Fibroblast of skin of abdomen (primary cell): ENCODE results near the gene SF3B3.
"Not testable (repeated sequence)": the region's sequence is repeated elsewhere in the genome, so short reads cannot be mapped to it uniquely, and the experiment has no call there.

Experiments used
- DNase-seq: peaks from one replicate; pipeline ENCODE4 v3.0.0-alpha.2; 2013

The SF3B3 gene

GRCh38 chr16:70512456-70512855 lies 11.2 kb upstream of the SF3B3 start:
- no peak for DNase-seq

DNA sequence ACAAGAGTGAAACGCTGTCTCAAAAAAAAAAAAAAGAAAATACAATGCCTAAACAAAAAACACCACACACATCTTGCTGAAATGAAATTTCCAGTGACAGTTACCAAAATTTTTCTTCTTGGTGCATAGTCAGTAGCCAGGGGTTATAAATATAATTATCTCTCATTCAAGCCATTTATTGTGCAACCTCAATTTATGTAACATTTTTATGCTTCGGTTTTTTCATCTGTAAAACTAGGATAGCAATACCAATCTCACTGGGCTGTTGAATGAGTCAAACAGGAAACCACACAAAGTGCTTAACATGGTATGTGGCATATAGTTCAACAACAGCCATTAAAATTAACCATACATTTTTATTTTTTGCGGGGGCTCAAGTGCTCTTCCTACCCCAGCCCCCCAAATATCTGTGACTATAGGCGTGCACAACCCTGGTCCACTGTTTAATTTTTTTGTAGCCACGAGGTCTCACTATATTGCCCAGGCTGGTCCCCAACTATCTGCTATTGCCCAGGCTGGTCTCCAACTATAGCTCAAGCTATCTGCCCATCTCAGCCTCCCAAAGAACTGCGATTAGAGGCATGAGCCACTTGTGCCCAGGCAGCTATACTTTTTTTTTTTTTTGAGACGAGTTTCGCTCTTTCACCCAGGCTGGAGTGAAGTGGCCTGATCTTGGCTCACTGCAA lies 2.9 kb upstream of the SF3B3 start:
- peak; percentile 67 for DNase-seq

DNA sequence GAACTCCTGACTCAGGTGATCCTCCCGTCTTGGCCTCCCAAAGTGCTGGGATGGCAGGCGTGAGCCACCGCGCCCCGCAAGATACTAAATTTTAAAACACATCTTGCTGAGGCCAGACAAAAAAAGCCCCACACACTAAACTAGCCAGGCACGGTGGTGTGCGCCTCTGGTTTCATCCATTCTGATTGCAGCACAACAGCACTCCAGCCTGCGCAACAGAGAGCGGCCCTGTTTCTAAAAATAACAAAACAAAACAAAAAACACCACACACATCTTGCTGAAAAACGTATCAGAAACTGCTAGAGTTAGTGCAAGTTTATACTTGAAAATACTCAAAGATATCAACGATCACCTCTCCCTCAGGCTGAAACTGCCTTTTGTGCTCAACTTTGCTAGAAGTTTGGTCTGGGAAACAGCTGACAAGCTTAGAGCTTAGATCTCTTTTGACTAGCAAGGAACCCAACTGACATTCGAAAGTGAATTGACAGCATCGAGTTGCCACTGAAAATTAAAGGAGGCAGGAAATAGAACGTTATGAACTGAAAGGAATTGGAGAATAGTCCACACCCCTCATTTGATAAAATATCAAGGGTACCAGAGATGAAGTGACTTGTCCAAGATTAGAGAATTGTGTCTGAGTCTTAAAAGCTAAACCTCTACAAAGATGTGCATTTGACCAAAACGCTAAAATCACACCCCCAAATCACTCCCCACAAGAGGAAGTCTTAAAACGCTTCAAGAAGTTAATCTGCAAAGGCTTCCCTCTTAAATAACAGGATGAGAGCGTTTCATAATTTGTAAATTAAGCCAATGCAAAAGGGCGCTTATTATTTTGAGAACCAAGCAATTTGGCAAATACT lies 1.2 kb upstream of the SF3B3 start:
- no peak for DNase-seq

DNA sequence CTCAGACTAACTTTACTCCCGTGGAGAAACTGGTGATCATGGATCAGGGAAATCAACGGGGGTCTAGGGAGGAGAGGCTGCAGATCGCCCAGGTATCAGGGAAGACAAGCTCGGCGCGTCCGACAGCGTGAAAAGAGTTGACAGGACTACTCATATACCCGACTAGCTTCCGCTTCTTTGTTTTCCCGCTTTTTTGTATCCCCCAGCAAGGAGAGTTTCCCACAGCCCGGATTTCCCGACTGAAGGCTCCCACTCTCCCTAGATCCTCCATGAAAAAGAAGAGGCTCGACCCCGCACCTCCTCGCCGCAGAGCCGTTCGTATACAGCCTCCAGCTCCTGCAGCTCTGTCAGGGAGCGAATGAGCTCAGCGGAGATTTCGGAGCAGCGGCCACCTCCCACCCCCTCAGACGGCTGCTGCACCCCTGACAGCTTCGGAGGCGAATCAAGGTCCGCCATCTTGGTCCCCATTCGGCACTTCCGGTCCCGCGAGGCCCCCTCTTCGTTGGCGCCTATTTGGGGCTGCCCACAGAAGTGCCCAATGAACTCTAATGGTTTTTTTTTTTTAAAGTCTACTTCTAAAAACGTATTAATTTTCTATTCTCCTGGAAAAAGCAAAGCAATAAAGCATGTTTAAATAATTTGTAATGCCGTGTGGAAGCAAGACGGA lies 407 bp upstream of the SF3B3 start, which contains the start of gene COG4:
TSS of gene COG4 (minus strand) at position 479 of the 667 bp plus-strand sequence. CDS start at position 468, 11 bp downstream.
- DNase-seq, result peak; percentile 84

DNA sequence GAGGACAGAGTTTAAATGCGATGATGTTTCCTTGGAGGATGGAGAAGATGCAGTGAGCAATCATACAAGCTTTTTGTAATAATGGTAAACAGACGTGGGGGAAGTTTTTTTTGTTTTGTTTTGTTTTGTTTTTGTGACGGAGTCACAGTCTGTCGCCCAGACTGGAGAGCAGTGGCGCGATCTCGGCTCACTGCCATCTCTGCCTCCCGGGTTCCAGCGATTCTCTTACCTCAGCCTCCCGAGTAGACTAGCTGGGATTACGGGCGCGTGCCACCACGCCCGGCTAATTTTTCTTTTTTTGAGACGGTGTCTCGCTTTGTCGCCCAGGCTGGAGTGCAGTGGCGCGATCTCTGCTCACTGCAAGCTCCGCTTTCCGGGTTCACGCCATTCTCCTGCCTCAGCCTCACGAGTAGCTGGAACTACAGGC lies 796 bp downstream of the SF3B3 start:
- not testable (repeated sequence) for DNase-seq

DNA sequence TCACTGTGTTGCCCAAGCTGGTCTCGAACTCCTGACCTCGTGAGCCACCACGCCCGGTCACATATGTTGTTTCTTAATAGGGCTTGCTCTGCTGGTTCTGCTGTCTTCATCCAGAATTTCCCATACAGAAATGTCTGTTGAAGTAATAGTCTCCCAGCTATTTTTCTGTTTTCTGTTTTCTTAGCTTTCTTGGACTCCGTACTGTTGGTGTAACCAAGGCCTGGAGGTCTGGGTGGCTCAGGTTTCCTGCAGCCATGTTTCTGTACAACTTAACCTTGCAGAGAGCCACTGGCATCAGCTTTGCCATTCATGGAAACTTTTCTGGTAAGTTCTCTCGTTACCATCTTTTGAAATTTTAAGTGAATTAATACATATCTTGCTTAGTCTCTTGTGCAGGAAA lies 2.8 kb downstream of the SF3B3 start:
- no peak for DNase-seq

GRCh38 chr16:70527315-70527996 lies 3.8 kb downstream of the SF3B3 start:
- no peak for DNase-seq

- peak; percentile 68 for DNase-seq
These were observed 5.6 kb downstream of the SF3B3 start for GRCh38 chr16:70529051-70529777.

DNA sequence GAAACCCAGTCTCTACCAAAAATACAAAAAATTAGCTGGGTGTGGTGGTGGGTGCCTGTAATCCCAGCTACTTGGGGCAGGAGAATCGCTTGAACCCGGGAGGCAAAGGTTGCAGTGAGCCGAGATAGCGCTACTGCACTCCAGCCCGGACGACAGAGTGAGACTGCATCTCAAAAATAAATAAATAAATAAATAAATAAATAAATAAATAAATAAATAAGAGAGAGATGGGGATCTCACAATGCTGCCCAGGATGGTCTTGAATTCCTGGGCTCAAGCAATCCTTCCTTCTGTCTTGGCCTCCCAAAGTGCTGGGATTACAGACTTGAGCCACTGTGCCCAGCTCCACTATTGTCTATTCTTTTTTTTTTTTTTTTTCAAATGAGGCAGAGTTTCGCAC lies 6.3 kb downstream of the SF3B3 start:
- DNase-seq, result not testable (repeated sequence)

DNA sequence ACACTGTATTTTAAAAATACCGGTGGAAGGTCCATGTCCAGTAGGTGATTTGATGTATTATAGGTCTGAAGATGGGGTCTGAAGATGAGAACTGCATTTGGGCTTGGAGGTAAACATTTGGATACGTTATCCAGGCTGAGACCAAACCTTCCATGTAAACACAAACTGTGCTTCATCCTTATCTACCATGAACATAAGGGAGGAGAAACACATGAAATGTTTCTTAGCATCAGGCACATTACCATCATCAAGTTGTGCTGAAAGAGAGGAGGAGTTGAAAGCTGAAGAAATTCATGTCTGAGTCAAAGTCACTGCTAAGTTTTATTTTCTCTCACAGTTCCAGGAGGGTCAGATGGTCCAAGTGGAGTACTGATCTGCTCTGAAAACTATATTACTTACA lies 11.4 kb downstream of the SF3B3 start:
- DNase-seq, result no peak

- DNase-seq, result no peak
These were observed 17.4 kb downstream of the SF3B3 start for GRCh38 chr16:70540994-70541393.

DNA sequence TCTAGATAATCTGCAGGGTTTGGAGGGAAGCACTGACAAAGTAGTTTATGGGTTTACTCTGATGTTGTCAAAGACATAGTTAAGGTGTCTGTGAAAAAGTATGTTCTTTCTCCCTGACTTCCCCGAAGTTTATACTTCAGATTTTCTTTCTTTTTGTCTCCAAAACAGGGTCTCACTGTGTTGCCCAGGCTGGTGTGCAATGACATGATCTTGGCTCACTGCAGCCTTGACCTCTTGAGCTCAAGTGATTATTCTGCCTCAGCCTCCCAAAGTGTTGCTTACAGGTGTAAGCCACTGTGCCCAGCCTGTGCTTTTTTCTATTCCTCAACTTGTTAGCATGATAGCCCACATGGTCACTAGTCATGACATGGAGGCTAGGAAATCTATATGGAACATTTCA lies 20.9 kb downstream of the SF3B3 start:
- DNase-seq, result no peak

DNA sequence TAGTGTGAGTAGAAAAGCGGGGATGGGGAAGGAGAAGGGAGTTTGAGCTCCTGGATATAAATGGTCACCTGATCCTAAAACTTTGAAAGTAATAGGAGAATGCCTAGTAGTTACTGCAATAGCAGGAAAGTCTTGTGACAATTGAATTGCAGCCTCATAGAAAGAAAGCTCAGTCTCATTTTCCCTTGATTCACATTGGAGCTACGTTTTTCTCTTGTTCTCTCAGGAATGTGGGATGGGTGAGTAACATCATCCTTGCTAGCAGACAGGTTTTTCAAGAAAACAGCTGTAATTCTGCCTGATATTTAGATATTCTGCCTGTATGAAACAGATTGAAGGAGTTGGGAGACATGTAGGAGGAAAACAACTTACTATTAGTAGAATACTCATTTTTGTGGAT lies 25.3 kb downstream of the SF3B3 start:
- DNase-seq, result no peak

GRCh38 chr16:70550082-70550481 lies 26.5 kb downstream of the SF3B3 start:
- DNase-seq, result no peak

DNA sequence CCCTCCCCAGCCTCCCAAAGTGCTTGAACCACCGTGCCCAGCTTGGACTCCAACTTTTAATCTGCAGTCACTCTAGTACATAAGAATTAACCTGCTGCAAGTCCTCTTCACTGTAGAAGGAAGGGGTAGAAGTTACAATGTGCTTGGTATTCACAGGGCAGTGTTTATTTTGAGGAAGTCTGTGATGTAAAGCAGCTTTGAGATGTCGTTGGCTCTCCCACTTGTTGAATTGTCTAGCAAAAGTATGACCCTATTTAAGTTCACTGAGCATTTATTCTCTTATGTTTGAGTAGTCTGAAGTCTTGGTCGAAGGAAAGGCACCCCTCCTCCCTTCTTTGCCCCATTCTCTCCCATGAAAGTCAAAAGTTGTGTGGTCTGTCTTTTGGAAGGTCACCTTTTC lies 28.2 kb downstream of the SF3B3 start:
- DNase-seq, result no peak

- DNase-seq, result no peak
These were observed 29.1 kb downstream of the SF3B3 start for GRCh38 chr16:70552675-70553074.

DNA sequence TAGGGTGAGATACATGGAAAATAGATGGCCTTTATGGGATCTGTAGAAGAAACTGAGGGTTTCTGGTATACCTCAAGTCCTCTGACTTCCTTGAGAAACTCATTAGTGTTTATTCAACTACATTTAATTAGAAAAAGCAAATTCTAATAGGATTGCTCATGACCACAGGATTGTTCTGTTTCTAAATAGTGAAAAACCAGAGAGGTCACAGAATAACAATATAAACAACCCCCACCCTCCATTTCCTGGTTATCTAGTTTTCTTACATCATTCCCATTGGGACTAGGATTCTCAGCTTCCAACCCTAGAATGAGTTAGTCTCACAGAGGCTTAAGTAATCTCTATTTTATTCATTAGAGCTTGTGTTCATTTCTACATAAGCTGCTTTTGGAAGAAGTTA lies 30.0 kb downstream of the SF3B3 start:
- DNase-seq, result peak; percentile 80

DNA sequence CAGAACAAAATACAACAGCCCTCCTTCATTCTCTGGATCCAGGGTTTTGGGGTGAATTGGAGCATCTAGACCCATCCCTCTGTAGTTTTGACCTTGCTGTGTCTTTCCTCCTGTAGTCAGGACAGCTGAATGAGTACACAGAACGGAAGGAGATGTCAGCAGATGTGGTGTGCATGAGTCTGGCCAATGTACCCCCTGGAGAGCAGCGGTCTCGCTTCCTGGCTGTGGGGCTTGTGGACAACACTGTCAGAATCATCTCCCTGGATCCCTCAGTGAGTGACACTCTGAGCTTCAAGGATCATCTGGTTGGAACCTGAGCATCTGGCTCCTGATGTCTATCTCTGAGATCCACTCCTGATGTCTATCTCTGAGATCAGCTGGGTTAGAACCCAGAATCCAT lies 32.4 kb downstream of the SF3B3 start:
- DNase-seq, result no peak

GRCh38 chr16:70561623-70562022 lies 38.0 kb downstream of the SF3B3 start:
- no peak for DNase-seq

- no peak for DNase-seq
These were observed 40.0 kb downstream of the SF3B3 start for GRCh38 chr16:70563636-70564035.

- DNase-seq, result no peak
These were observed 41.4 kb downstream of the SF3B3 start for GRCh38 chr16:70565053-70565452.

- DNase-seq, result no peak
These were observed 45.1 kb downstream of the SF3B3 start for GRCh38 chr16:70568601-70569237.
